ENCODE results near the gene MYADML2.

The MYADML2 gene

DNA sequence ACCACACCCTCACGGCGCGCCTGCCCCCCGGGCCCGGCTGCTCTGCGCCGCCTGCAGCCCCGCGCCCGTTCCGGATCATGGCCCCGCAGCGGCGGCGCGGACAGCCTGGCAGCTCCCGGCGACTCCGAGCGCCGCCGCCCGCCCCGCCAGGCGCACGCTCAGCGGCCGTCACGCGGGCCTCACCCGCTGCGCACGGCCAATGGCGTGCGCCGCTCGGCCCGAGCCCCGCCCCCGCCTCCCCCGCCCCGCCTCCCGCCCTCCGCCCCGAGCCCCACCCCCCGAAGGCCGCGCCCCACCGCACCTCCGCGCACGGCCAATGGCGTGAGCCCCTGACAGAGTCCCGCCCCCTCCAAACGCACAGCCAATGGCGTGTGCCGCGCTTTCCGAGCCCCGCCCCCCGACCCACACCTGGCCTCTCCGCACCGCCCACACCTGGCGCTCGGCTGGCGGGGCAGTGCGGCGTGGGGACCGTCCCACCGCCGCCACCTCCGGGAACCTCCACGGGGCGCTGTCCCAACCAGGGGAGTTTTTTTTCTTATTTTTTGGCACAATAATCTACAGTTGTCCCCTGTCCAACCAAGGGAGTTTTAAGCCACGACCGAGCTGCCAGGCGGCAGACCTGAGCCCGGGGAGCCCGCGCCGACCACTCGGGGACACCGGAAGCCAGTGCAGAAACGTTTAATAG, 35.6 kb downstream of the MYADML2 start, which contains the start of gene PCYT2:
Gene PCYT2, minus strand, starts transcription at position 123 of the 685 bp plus-strand sequence. Its CDS starts 44 bp downstream, at position 79.
- Histone ChIP-seq H3K4me3 (ENCODE audit: low read length) (peak within 1 kb of the TSS; percentile 46), H2BK120ac (ENCODE audit: low read depth, low read length) (no peak within 1 kb of the TSS), H3K4me2 (ENCODE audit: low read length) (peak within 1 kb of the TSS; percentile 90), H4K8ac (ENCODE audit: low read depth, low read length) (no peak within 1 kb of the TSS), H3K18ac (ENCODE audit: low read length) (peak within 1 kb of the TSS; percentile 15), H3K27ac (ENCODE audit: low read depth, low read length) (no peak within 1 kb of the TSS), H3K4ac (ENCODE audit: low read depth, low read length) (peak within 1 kb of the TSS; percentile 36), H3K4me1 (ENCODE audit: control insufficient read depth, low read depth, low read length) (peaks cover 3% of the 10 kb centered on the region), H3K23ac (ENCODE audit: low read length) (peak within 1 kb of the TSS; percentile 55), H3K79me1 (ENCODE audit: low read length) (peaks cover 9% of the 10 kb centered on the region), H3K27me3 (ENCODE audit: insufficient read depth, low read length, poor library complexity) (no peaks in the 10 kb centered on the region), H3K79me2 (ENCODE audit: control insufficient read depth, insufficient read depth, low read length) (peaks cover 5% of the 10 kb centered on the region), H3K36me3 (ENCODE audit: control insufficient read depth, insufficient read depth, low read length) (peaks cover 6% of the 10 kb centered on the region), H2BK5ac (ENCODE audit: low read length) (no peak within 1 kb of the TSS), H3K56ac (ENCODE audit: low read length) (peak within 1 kb of the TSS; percentile 79), H3K9ac (ENCODE audit: low read length) (peak within 1 kb of the TSS; percentile 57), H4K5ac (ENCODE audit: low read length) (no peak within 1 kb of the TSS), H2AK5ac (ENCODE audit: low read length) (no peak within 1 kb of the TSS), H2BK15ac (replicated peaks; ENCODE audit: low read depth) (no peak within 1 kb of the TSS)
- DNase-seq, result peak; percentile 93
- whole genome bisulfite sequencing (ENCODE audit: extremely low coverage, insufficient coverage, low lambda C conversion rate), result no CpG with 5 or more reads among the region's 84 CpGs

GRCh38 chr17:81910840-81911276, 36.2 kb downstream of the MYADML2 start:
- Histone ChIP-seq H3K27me3 (ENCODE audit: insufficient read depth, low read length, poor library complexity) (no peaks in the 10 kb centered on the region), H3K27ac (ENCODE audit: low read depth, low read length) (no peak overlapping the region), H3K79me1 (ENCODE audit: low read length) (peaks cover 6% of the 10 kb centered on the region), H3K18ac (ENCODE audit: low read length) (peak overlapping the region; percentile 15), H3K4ac (ENCODE audit: low read depth, low read length) (peak overlapping the region; percentile 36), H3K56ac (ENCODE audit: low read length) (peak overlapping the region; percentile 61), H4K8ac (ENCODE audit: low read depth, low read length) (no peak overlapping the region), H3K4me1 (ENCODE audit: control insufficient read depth, low read depth, low read length) (peaks cover 3% of the 10 kb centered on the region), H2BK5ac (ENCODE audit: low read length) (no peak overlapping the region), H2AK5ac (ENCODE audit: low read length) (no peak overlapping the region), H2BK120ac (ENCODE audit: low read depth, low read length) (no peak overlapping the region), H3K79me2 (ENCODE audit: control insufficient read depth, insufficient read depth, low read length) (peaks cover 4% of the 10 kb centered on the region), H3K4me3 (ENCODE audit: low read length) (peak overlapping the region; percentile 46), H3K4me2 (ENCODE audit: low read length) (peak overlapping the region; percentile 90), H3K36me3 (ENCODE audit: control insufficient read depth, insufficient read depth, low read length) (peaks cover 6% of the 10 kb centered on the region), H3K23ac (ENCODE audit: low read length) (no peak overlapping the region), H3K9ac (ENCODE audit: low read length) (peak overlapping the region; percentile 57), H4K5ac (ENCODE audit: low read length) (no peak overlapping the region), H2BK15ac (replicated peaks; ENCODE audit: low read depth) (no peak overlapping the region)
- DNase-seq, result no peak
- WGBS (ENCODE audit: extremely low coverage, insufficient coverage, low lambda C conversion rate), result no CpG with 5 or more reads among the region's 55 CpGs

GRCh38 chr17:81909966-81910839, 36.8 kb downstream of the MYADML2 start:
- H3K79me1 ChIP-seq (ENCODE audit: low read length), result peaks cover 3% of the 10 kb centered on the region
- no peak overlapping the region for H2BK15ac ChIP-seq (replicated peaks; ENCODE audit: low read depth)
- no peak overlapping the region for H4K5ac ChIP-seq (ENCODE audit: low read length)
- H3K36me3 ChIP-seq (ENCODE audit: control insufficient read depth, insufficient read depth, low read length), result peaks cover 6% of the 10 kb centered on the region
- no peak overlapping the region for H3K27ac ChIP-seq (ENCODE audit: low read depth, low read length)
- H3K4ac ChIP-seq (ENCODE audit: low read depth, low read length), result no peak overlapping the region
- H2AK5ac ChIP-seq (ENCODE audit: low read length), result no peak overlapping the region
- peak overlapping the region; percentile 79 for H3K56ac ChIP-seq (ENCODE audit: low read length)
- peaks cover 3% of the 10 kb centered on the region for H3K4me1 ChIP-seq (ENCODE audit: control insufficient read depth, low read depth, low read length)
- peak overlapping the region; percentile 46 for H3K4me3 ChIP-seq (ENCODE audit: low read length)
- peak overlapping the region; percentile 90 for H3K4me2 ChIP-seq (ENCODE audit: low read length)
- DNase-seq, result peak; percentile 73
- no CpG with 5 or more reads among the region's 23 CpGs for WGBS (ENCODE audit: extremely low coverage, insufficient coverage, low lambda C conversion rate)
- H3K79me2 ChIP-seq (ENCODE audit: control insufficient read depth, insufficient read depth, low read length), result peaks cover 2% of the 10 kb centered on the region
- no peaks in the 10 kb centered on the region for H3K27me3 ChIP-seq (ENCODE audit: insufficient read depth, low read length, poor library complexity)
- H3K23ac ChIP-seq (ENCODE audit: low read length), result peak overlapping the region; percentile 55
- H2BK120ac ChIP-seq (ENCODE audit: low read depth, low read length), result no peak overlapping the region
- no peak overlapping the region for H4K8ac ChIP-seq (ENCODE audit: low read depth, low read length)
- H2BK5ac ChIP-seq (ENCODE audit: low read length), result no peak overlapping the region
- peak overlapping the region; percentile 57 for H3K9ac ChIP-seq (ENCODE audit: low read length)
- H3K18ac ChIP-seq (ENCODE audit: low read length), result no peak overlapping the region

DNA sequence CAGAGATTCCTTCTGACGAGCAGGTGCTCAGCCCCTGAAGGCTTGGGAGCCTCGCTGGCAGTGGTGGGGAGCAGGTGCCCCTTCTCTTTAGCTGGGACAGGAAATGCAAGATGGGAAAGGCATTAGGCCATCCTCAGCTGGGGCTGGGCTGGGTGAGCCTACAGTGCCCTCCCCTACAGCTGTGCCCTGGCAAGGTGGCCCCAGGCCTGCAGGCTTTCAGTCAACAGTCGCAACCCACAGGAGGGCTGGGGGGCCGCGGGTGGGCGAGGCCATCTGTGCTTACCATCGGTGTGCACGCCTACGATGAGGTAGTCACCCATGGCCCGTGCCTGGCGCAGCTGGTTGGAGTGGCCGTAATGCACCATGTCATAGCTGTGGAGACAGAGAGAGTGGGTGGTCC, 37.8 kb downstream of the MYADML2 start:
- Histone ChIP-seq H3K27ac (ENCODE audit: low read depth, low read length) (no peak overlapping the region), H2AK5ac (ENCODE audit: low read length) (no peak overlapping the region), H4K5ac (ENCODE audit: low read length) (no peak overlapping the region), H3K4me2 (ENCODE audit: low read length) (no peak overlapping the region), H3K36me3 (ENCODE audit: control insufficient read depth, insufficient read depth, low read length) (peaks cover 6% of the 10 kb centered on the region), H3K4me1 (ENCODE audit: control insufficient read depth, low read depth, low read length) (peaks cover 3% of the 10 kb centered on the region), H3K23ac (ENCODE audit: low read length) (no peak overlapping the region), H3K79me1 (ENCODE audit: low read length) (peaks cover 3% of the 10 kb centered on the region), H3K9ac (ENCODE audit: low read length) (no peak overlapping the region), H3K56ac (ENCODE audit: low read length) (no peak overlapping the region), H2BK5ac (ENCODE audit: low read length) (no peak overlapping the region), H2BK120ac (ENCODE audit: low read depth, low read length) (no peak overlapping the region), H3K79me2 (ENCODE audit: control insufficient read depth, insufficient read depth, low read length) (peaks cover 2% of the 10 kb centered on the region), H2BK15ac (replicated peaks; ENCODE audit: low read depth) (no peak overlapping the region), H3K4ac (ENCODE audit: low read depth, low read length) (no peak overlapping the region), H3K27me3 (ENCODE audit: insufficient read depth, low read length, poor library complexity) (no peaks in the 10 kb centered on the region), H3K4me3 (ENCODE audit: low read length) (no peak overlapping the region), H3K18ac (ENCODE audit: low read length) (no peak overlapping the region), H4K8ac (ENCODE audit: low read depth, low read length) (no peak overlapping the region)
- WGBS (ENCODE audit: extremely low coverage, insufficient coverage, low lambda C conversion rate), result no CpG with 5 or more reads among the region's 12 CpGs
- no peak for DNase-seq

DNA sequence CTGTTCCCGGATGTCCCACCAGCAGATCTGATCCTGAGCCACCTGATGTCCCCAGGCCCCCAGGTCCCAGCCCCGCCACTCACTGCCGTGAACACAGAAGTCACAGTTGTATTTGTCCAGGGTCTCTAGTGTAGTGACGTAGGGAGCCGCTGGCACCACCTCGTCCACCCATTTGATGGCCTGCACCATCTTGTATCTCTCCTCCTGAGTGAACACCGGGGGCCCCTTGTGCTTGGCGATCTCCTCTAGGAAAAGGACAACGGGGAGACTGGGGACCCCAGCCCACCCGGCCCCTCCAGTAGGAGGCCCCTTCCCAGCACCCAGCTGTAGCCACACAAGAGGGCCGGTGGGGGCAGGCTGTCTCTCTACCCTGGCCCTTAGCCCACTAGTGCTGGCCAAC, 38.2 kb downstream of the MYADML2 start:
- Histone ChIP-seq H3K18ac (ENCODE audit: low read length) (no peak overlapping the region), H3K23ac (ENCODE audit: low read length) (no peak overlapping the region), H3K9ac (ENCODE audit: low read length) (no peak overlapping the region), H3K79me2 (ENCODE audit: control insufficient read depth, insufficient read depth, low read length) (peaks cover 2% of the 10 kb centered on the region), H3K27ac (ENCODE audit: low read depth, low read length) (no peak overlapping the region), H2AK5ac (ENCODE audit: low read length) (no peak overlapping the region), H3K4me3 (ENCODE audit: low read length) (no peak overlapping the region), H3K27me3 (ENCODE audit: insufficient read depth, low read length, poor library complexity) (no peaks in the 10 kb centered on the region), H4K5ac (ENCODE audit: low read length) (no peak overlapping the region), H2BK15ac (replicated peaks; ENCODE audit: low read depth) (no peak overlapping the region), H2BK120ac (ENCODE audit: low read depth, low read length) (no peak overlapping the region), H3K4me1 (ENCODE audit: control insufficient read depth, low read depth, low read length) (peaks cover 3% of the 10 kb centered on the region), H3K4me2 (ENCODE audit: low read length) (no peak overlapping the region), H2BK5ac (ENCODE audit: low read length) (no peak overlapping the region), H3K36me3 (ENCODE audit: control insufficient read depth, insufficient read depth, low read length) (peaks cover 6% of the 10 kb centered on the region), H3K79me1 (ENCODE audit: low read length) (peaks cover 3% of the 10 kb centered on the region), H3K4ac (ENCODE audit: low read depth, low read length) (no peak overlapping the region), H3K56ac (ENCODE audit: low read length) (no peak overlapping the region), H4K8ac (ENCODE audit: low read depth, low read length) (no peak overlapping the region)
- WGBS (ENCODE audit: extremely low coverage, insufficient coverage, low lambda C conversion rate), result no CpG with 5 or more reads among the region's 11 CpGs
- DNase-seq, result no peak
